Prostate gland (tissue), 2 donors: ENCODE data around the gene LHX6. TPM values are rescaled to one million over a fixed set of nuclear protein-coding genes. Genes with fewer than 3 reads are reported as not detected.

Experiments
- DNase-seq: peaks from one replicate; pipeline ENCODE4 v3.0.0-alpha.2; 2019; ENCODE audit warnings: low spot score
- H3K27ac ChIP-seq, 2 donors: fragments of 200-600 bp; sonication (generic); 2 replicates each; pipeline ENCODE4 v1.5.1; 2017 to 2019
- H3K27me3 ChIP-seq: fragments of 200-600 bp; sonication (generic); replicated peaks from 2 replicates; pipeline ENCODE4 v1.5.1; 2019; ENCODE audit not compliant: insufficient read depth
- H3K36me3 ChIP-seq, 2 donors: fragments of 200-600 bp; sonication (generic); 1 replicate in 1 of 2; 2 replicates in 1 of 2; pipeline versions ENCODE4 v1.5.1 to v1.8.1; 2017 to 2019
- H3K4me1 ChIP-seq: fragments of 200-600 bp; sonication (generic); replicated peaks from 2 replicates; pipeline ENCODE4 v1.5.1; 2019
- H3K4me3 ChIP-seq, 2 donors: fragments of 200-600 bp; sonication (generic); 2 replicates each; pipeline ENCODE4 v1.5.1; 2017 to 2019
- H3K9me3 ChIP-seq: fragments of 200-600 bp; sonication (generic); 2 replicates; pipeline ENCODE4 v1.5.1; 2017
- POLR2A ChIP-seq: fragments of 450-650 bp; IDR thresholded peaks from one replicate; pipeline ENCODE4 v1.6.1; 2016; ENCODE audit warnings: antibody characterized with exemption, mild to moderate bottlenecking
- POLR2AphosphoS5 ChIP-seq: sonication (generic); formaldehyde crosslinking; IDR thresholded peaks from one replicate; pipeline ENCODE4 v1.6.1; 2017; ENCODE audit warnings: antibody characterized with exemption
- WGBS: methylation state at CpG from one replicate; pipeline ENCODE4 v1.1.5; 2018; 5-methylcytosine and 5-hydroxymethylcytosine counted together
- intact Hi-C: fragments of 100-400 bp; cut with DNase I; formaldehyde crosslinking; loops from one replicate; pipeline ENCODE4 v1.14.2; 2022
- total RNA-seq, 2 donors: library from RNA; depleted of rRNA; stranded (reverse); fragments of >200 nt; gene quantifications; one replicate each; pipeline ENCODE4 v1.1.0, GENCODE V29; 2016
- TF ChIP-seq, protein P1 (sequence below), 4 experiments: fragments of 200-600 bp in 2 of 4; fragments of 450-650 bp in 2 of 4; sonication (generic) in 2 of 4; IDR thresholded peaks; 1 replicate in 3 of 4; 2 replicates in 1 of 4; pipeline ENCODE4 v1.5.1; 2016 to 2019; ENCODE audit warnings: antibody characterized with exemption in 4 of 4, mild to moderate bottlenecking in 2 of 4, moderate library complexity in 2 of 4

Gene LHX6
- total RNA-seq, 2 donors from 2014 or later = 2.7 to 7.3 TPM

GRCh38 chr9:122222791-122223190 lies 6.0 kb downstream of the LHX6 start:
- DNase-seq = no peak
- Histone ChIP-seq H3K9me3 (no peaks in the 10 kb centered on the region), H3K4me1 (no peaks in the 10 kb centered on the region), H3K36me3 (no peaks in the 10 kb centered on the region), H3K27me3 (peaks cover 39% of the 10 kb centered on the region), H3K27ac (no peak overlapping the region), H3K4me3 (no peak overlapping the region)
- TF ChIP-seq, protein P1, sequence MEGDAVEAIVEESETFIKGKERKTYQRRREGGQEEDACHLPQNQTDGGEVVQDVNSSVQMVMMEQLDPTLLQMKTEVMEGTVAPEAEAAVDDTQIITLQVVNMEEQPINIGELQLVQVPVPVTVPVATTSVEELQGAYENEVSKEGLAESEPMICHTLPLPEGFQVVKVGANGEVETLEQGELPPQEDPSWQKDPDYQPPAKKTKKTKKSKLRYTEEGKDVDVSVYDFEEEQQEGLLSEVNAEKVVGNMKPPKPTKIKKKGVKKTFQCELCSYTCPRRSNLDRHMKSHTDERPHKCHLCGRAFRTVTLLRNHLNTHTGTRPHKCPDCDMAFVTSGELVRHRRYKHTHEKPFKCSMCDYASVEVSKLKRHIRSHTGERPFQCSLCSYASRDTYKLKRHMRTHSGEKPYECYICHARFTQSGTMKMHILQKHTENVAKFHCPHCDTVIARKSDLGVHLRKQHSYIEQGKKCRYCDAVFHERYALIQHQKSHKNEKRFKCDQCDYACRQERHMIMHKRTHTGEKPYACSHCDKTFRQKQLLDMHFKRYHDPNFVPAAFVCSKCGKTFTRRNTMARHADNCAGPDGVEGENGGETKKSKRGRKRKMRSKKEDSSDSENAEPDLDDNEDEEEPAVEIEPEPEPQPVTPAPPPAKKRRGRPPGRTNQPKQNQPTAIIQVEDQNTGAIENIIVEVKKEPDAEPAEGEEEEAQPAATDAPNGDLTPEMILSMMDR (IDR thresholded peaks at IDR 0.05) = no peak
- TF ChIP-seq POLR2AphosphoS5 (no peak), POLR2A (no peak)
- intact Hi-C loops = no loop called here
- 38% methylated on average over 5 of the region's 5 CpGs for WGBS

DNA sequence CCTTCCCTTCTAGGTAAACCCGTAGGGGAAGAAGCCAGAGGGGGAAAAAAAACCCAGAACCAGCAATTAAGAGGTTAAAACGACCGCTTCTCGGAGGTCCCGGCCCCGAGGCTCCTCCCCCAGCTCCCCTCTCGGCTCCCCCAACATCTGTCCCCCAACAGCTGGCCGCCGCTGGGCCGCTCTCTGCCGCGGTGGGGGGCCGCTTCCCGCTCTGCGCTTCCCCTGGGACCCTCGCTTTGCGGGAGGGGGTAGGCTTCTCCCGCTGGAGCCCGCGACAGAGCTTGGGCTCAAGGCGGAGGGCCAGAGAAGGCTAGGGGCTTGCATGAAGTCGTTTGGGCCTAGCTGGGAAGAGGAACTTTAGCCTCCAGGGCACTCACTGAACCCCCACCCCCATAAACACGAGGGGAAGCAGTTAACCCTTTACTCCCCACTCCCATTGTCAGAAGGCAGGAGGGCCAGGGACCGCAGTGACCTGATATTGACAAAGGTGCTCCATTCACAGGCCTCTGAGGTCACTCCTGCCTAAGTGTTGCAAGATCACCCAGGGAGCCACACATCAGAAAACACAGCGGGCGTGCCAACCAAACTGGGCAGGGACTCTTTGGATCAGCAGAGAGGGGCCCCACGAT lies 7.5 kb downstream of the LHX6 start:
- Histone ChIP-seq H3K27ac (no peak overlapping the region), H3K36me3 (no peaks in the 10 kb centered on the region), H3K4me1 (no peaks in the 10 kb centered on the region), H3K27me3 (peaks cover 24% of the 10 kb centered on the region), H3K9me3 (no peaks in the 10 kb centered on the region), H3K4me3 (no peak overlapping the region)
- TF ChIP-seq, protein P1 (IDR thresholded peaks at IDR 0.05) = no peak
- TF ChIP-seq POLR2A = no peak
- no peak for TF ChIP-seq POLR2AphosphoS5
- intact Hi-C loops = no loop called here
- whole genome bisulfite sequencing = 18% methylated on average over 27 of the region's 27 CpGs
- DNase-seq = no peak

DNA sequence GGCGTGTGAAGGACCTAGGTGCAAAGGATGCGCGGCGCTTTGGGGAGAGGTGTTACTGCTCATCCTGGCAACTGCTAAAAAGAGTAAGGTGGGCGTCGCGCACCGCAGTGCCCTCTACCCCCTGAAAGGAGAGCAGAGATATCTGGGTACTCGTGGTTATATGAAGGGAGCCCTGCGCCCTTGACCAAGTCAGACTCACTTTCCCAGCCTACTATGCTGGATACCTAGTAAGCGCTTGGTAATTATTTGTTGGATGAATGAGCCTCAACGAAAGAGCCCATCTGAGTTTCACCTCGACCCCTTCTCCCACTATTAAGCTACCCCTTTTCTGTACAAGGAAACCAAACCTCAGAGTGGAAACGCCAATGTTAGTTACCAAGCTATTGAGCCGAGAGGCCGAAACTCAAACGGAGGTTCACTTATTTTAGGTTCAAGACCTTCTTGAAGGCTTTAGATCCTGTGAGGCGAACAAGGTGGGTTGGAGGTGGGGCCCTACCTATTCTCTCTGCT lies 8.0 kb downstream of the LHX6 start:
- no peak for TF ChIP-seq POLR2A
- TF ChIP-seq, protein P1 (IDR thresholded peaks at IDR 0.05) = no peak
- no peak for TF ChIP-seq POLR2AphosphoS5
- H3K4me1 ChIP-seq = no peaks in the 10 kb centered on the region
- 25% methylated on average over 18 of the region's 18 CpGs for WGBS
- H3K27me3 ChIP-seq = peaks cover 20% of the 10 kb centered on the region
- no peak for DNase-seq
- intact Hi-C loops = no loop called here
- no peaks in the 10 kb centered on the region for H3K36me3 ChIP-seq
- H3K27ac ChIP-seq = no peak overlapping the region
- H3K9me3 ChIP-seq = no peaks in the 10 kb centered on the region
- no peak overlapping the region for H3K4me3 ChIP-seq

GRCh38 chr9:122219856-122220672 lies 8.7 kb downstream of the LHX6 start:
- 10% methylated on average over 57 of the region's 57 CpGs for WGBS
- H3K4me1 ChIP-seq = no peaks in the 10 kb centered on the region
- intact Hi-C loops = no loop called here

More at GRCh38 chr9:122219856-122220672, 8.7 kb downstream of the LHX6 start:
- no peaks in the 10 kb centered on the region for H3K9me3 ChIP-seq
- no peak overlapping the region for H3K27ac ChIP-seq
- no peak for DNase-seq
- no peaks in the 10 kb centered on the region for H3K36me3 ChIP-seq
- peaks cover 18% of the 10 kb centered on the region for H3K27me3 ChIP-seq
- TF ChIP-seq POLR2AphosphoS5 (no peak), POLR2A (no peak)
- TF ChIP-seq, protein P1 (IDR thresholded peaks at IDR 0.05) = no peak
- no peak overlapping the region for H3K4me3 ChIP-seq
